ENCODE results near the gene ITK.
A peak's percentile ranks its signal among the peaks of the same experiment; 100 is the strongest.

DNA sequence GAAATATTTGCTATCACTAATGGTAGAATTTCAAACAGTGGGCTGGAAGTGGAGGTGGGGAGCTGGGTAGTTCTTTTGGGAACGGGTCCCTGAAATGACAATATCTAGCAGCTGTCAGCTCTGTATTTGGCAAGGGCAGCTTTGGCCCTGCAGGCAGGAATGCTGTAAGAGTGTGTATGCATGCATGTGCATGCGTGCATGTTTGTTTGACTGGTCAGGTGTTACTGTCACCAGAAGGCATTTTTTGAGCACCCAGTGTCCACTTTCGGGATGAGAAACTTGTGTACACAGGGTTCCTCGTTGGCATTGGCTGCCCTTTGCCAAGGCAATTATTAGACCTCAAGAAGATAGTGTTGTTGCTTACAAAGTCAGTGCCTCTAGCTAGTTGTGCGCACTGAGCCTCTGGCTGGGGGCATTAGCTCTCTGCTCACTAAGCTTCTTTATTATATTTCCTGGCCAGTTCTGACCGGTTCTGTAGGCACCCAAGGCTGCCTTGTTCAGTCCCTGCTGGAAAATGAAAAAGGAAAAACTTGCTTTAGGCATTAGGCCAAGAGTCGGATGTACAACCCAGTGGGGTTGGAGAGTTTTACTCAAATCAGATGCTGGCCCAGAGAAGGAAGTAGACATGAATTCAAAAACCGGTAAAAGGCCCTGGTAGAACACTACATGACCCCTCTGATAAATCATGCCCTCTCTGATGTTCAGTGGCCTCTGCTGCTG, 87.3 kb downstream of the ITK start:
- TF ChIP-seq, protein P1, sequence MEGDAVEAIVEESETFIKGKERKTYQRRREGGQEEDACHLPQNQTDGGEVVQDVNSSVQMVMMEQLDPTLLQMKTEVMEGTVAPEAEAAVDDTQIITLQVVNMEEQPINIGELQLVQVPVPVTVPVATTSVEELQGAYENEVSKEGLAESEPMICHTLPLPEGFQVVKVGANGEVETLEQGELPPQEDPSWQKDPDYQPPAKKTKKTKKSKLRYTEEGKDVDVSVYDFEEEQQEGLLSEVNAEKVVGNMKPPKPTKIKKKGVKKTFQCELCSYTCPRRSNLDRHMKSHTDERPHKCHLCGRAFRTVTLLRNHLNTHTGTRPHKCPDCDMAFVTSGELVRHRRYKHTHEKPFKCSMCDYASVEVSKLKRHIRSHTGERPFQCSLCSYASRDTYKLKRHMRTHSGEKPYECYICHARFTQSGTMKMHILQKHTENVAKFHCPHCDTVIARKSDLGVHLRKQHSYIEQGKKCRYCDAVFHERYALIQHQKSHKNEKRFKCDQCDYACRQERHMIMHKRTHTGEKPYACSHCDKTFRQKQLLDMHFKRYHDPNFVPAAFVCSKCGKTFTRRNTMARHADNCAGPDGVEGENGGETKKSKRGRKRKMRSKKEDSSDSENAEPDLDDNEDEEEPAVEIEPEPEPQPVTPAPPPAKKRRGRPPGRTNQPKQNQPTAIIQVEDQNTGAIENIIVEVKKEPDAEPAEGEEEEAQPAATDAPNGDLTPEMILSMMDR (IDR thresholded peaks at IDR 0.05): peak in 1 of 4 donors; percentile 23
- TF ChIP-seq POLR2A (IDR thresholded peaks at IDR 0.05): no peak
